K562 (cell line): ENCODE data around the gene ULBP1. TPM values are rescaled to one million over a fixed set of nuclear protein-coding genes. Genes with fewer than 3 reads are reported as not detected.
"Not testable (repeated sequence)": the region's sequence is repeated elsewhere in the genome, so short reads cannot be mapped to it uniquely, and the experiment has no call there.

Experiments used
- ATAC-seq: fragments of 200-7000 bp; cut with Tn5 transposase; 3 replicates; pipeline ENCODE4 v1.9.1; 2020; ENCODE audit warnings: moderate library complexity
- BruUV-seq: library from RNA; stranded (reverse); fragments of 400-500 nt; replicated peaks from 2 replicates; lab custom pipeline; 2021; lab: Mats Ljungman, UMichigan
- CTCF ChIA-PET: fragments of 300-600 bp; formaldehyde crosslinking; extraction: SDS; loops from one replicate; lab custom pipeline; 2021; ENCODE audit warnings: low intra/inter-chr PET ratio; lab: Yijun Ruan, JAX
- POLR2A ChIA-PET: fragments of 300-600, 350-650 bp; sonication (Branson Sonifier 250); formaldehyde crosslinking; extraction: SDS; loops from one replicate; lab custom pipeline; 2021; ENCODE audit warnings: antibody characterized with exemption, inconsistent platforms; lab: Yijun Ruan, JAX
- DNase-seq, 4 experiments: peaks; one replicate each; pipeline versions ENCODE4 v3.0.0 to v3.0.0-alpha.2; 2011 to 2018; ENCODE audit warnings: low spot score in 3 of 4, mixed read lengths in 3 of 4; ENCODE audit errors: extremely low read depth in 1 of 4
- FAIRE-seq: peaks from 2 replicates; lab custom pipeline; 2011; peaks lifted over from hg19 to GRCh38; lab: Jason Lieb, UNC
- H2AFZ ChIP-seq: 2 replicates; pipeline ENCODE4 v1.6.0; 2011; ENCODE audit warnings: low read depth, low read length, control low read depth, inconsistent platforms
- H3K27ac ChIP-seq: fragments of 200-600 bp; 3 replicates; pipeline ENCODE4 v1.8.0; 2011; ENCODE audit warnings: low read depth, mild to moderate bottlenecking, control low read depth, inconsistent platforms, low read length, moderate library complexity, mixed read lengths; ENCODE audit errors: extremely low read depth
- H3K27me3 ChIP-seq, 2 experiments: fragments of 300-600 bp in 1 of 2; 2 replicates in 1 of 2; 3 replicates in 1 of 2; pipeline versions ENCODE4 v1.6.0 to v1.8.0; 2011; ENCODE audit warnings: inconsistent platforms in 2 of 2, low read length in 2 of 2, mild to moderate bottlenecking in 1 of 2, mixed read lengths in 1 of 2, moderate library complexity in 1 of 2; ENCODE audit not compliant: control insufficient read depth in 2 of 2, insufficient read depth in 2 of 2
- H3K36me3 ChIP-seq: fragments of 300-600 bp; 3 replicates; pipeline ENCODE4 v1.8.0; 2011; ENCODE audit warnings: mild to moderate bottlenecking, low read length, inconsistent platforms; ENCODE audit not compliant: control insufficient read depth, insufficient read depth
- H3K4me1 ChIP-seq, 2 experiments: fragments of 200-600 bp in 1 of 2; replicated peaks in 1 of 2; 2 replicates in 1 of 2; 3 replicates in 1 of 2; pipeline versions ENCODE4 v1.5.1 to v1.8.0; 2011; ENCODE audit warnings: inconsistent platforms in 2 of 2, low read length in 2 of 2, mild to moderate bottlenecking in 1 of 2, mixed read lengths in 1 of 2, moderate library complexity in 1 of 2; ENCODE audit not compliant: control insufficient read depth in 2 of 2, insufficient read depth in 2 of 2
- H3K4me2 ChIP-seq: 2 replicates; pipeline ENCODE4 v1.6.1; 2011; ENCODE audit warnings: low read length, control low read depth, inconsistent platforms, mixed read lengths; ENCODE audit not compliant: insufficient read depth
- H3K4me3 ChIP-seq: fragments of 200-600 bp; sonication (generic), shearing (Covaris generic); 2 replicates; pipeline ENCODE4 v1.5.1; 2016; ENCODE audit warnings: control low read depth, inconsistent platforms
- H3K79me2 ChIP-seq: fragments of 200-600 bp; 3 replicates; pipeline ENCODE4 v1.8.0; 2011; ENCODE audit warnings: low read length, inconsistent platforms; ENCODE audit not compliant: control insufficient read depth, insufficient read depth
- H3K9ac ChIP-seq, 2 experiments: 2 replicates each; pipeline versions ENCODE4 v1.6.0 to v1.6.1; 2011; ENCODE audit warnings: low read depth in 2 of 2, low read length in 2 of 2, control low read depth in 1 of 2, inconsistent platforms in 1 of 2, mild to moderate bottlenecking in 1 of 2, mixed read lengths in 1 of 2; ENCODE audit not compliant: insufficient read depth in 1 of 2
- H3K9me1 ChIP-seq: one replicate; pipeline ENCODE4 v1.6.0; 2011; ENCODE audit warnings: inconsistent platforms, mild to moderate bottlenecking, low read length, moderate library complexity; ENCODE audit not compliant: control insufficient read depth, insufficient read depth
- H3K9me3 ChIP-seq: replicated peaks from 2 replicates; pipeline ENCODE4 v1.5.1; 2011; ENCODE audit warnings: low read depth, low read length, inconsistent platforms; ENCODE audit not compliant: control insufficient read depth, insufficient read depth
- H4K20me1 ChIP-seq: replicated peaks from 2 replicates; pipeline ENCODE4 v1.6.1; 2011; ENCODE audit warnings: low read length, inconsistent platforms, mixed read lengths; ENCODE audit not compliant: control insufficient read depth, insufficient read depth
- MGA ChIP-seq: fragments of 450-650 bp; IDR thresholded peaks from 2 replicates; pipeline ENCODE4 v1.6.1; 2016; ENCODE audit warnings: mild to moderate bottlenecking, moderate library complexity
- TFE3 ChIP-seq: fragments of 450-650 bp; formaldehyde crosslinking; IDR thresholded peaks from 2 replicates; pipeline ENCODE4 v1.4.0; 2020; ENCODE audit warnings: mild to moderate bottlenecking, mixed read lengths
- WGBS: fragments of 100-300 bp; shearing (Covaris generic); methylation state at CpG from one replicate; pipeline ENCODE4 v1.1.6; 2016; ENCODE audit warnings: low coverage, mixed read lengths; ENCODE audit not compliant: insufficient coverage; ENCODE audit errors: missing lambda C conversion rate; 5-methylcytosine and 5-hydroxymethylcytosine counted together
- in situ Hi-C: fragments of 300-500 bp; cut with MboI; formaldehyde crosslinking; loops from 4 replicates; pipeline ENCODE4 v1.15.0; 2018; ENCODE audit warnings: inconsistent platforms, mixed read lengths
- intact Hi-C: fragments of 100-400 bp; cut with micrococcal nuclease; formaldehyde crosslinking; loops from 2 replicates; pipeline ENCODE4 v1.14.2; 2022
- polyA plus RNA-seq, 8 experiments: library from polyadenylated mRNA; depleted of rRNA in 4 of 8; stranded (reverse) in 5 of 8; unstranded in 3 of 8; fragments of >200 nt; fragmentation: Nextera tagmentation in 2 of 8; fragmentation: Illumina TruSeq in 1 of 8; extraction: Ambion mirVana in 2 of 8; extraction: Trizol in 1 of 8; gene quantifications; 2 replicates each; pipeline versions ENCODE4 v1.2.1 to v1.2.3, GENCODE V29; 2011 to 2014; ENCODE audit warnings: inconsistent platforms in 1 of 8, missing spikeins in 1 of 8
- total RNA-seq, 7 experiments: library from RNA; depleted of rRNA in 6 of 7; stranded (reverse); fragments of >200 nt in 6 of 7; fragmentation: Illumina TruSeq in 2 of 7; extraction: Trizol in 2 of 7; gene quantifications; 2 replicates each; pipeline versions ENCODE4 v1.2.1 to v1.2.3, GENCODE V29; 2011 to 2021; ENCODE audit warnings: low replicate concordance in 1 of 7

The ULBP1 gene
- total and polyA plus RNA-seq, 9 of the 15 experiments (the other 6 are each of a cell fraction or from before 2014, with no cell fraction given), result 0.33 to 6.0 (median 2.5) TPM

- not testable (repeated sequence) for H3K9ac ChIP-seq, BruUV-seq, H4K20me1 ChIP-seq, H3K9me3 ChIP-seq, H3K4me3 ChIP-seq, H3K4me2 ChIP-seq, FAIRE-seq
- TF ChIP-seq MGA (0 out of 2 replicates have a peak, but pooled peaks have one; percentile 18), TFE3 (peak; percentile 61)
- TF ChIP-seq, all 486 proteins: peak for 2; not testable (repeated sequence) for 484
- 15% methylated on average over 2 of the region's 2 CpGs for WGBS
- DNase-seq, H3K27ac ChIP-seq, ATAC-seq, POLR2A ChIA-PET, H3K27me3 ChIP-seq, H3K79me2 ChIP-seq, H2AFZ ChIP-seq, intact Hi-C loops, CTCF ChIA-PET, H3K9me1 ChIP-seq, in situ Hi-C loops, H3K36me3 ChIP-seq: not testable (repeated sequence)
- H3K4me1 ChIP-seq, result peaks cover 5 to 16% of the 10 kb centered on the region in 2 experiments; a peak in 4 of 5 replicates
These were observed 4.3 kb downstream of the ULBP1 start for GRCh38 chr6:149967999-149968398.
